ENCODE measurements around the gene YPEL4. TPM values are rescaled to one million over a fixed set of nuclear protein-coding genes. Genes with fewer than 3 reads are reported as not detected.

The YPEL4 gene
- under 0.01 and 0.29 TPM in 2 replicates for total RNA-seq

DNA sequence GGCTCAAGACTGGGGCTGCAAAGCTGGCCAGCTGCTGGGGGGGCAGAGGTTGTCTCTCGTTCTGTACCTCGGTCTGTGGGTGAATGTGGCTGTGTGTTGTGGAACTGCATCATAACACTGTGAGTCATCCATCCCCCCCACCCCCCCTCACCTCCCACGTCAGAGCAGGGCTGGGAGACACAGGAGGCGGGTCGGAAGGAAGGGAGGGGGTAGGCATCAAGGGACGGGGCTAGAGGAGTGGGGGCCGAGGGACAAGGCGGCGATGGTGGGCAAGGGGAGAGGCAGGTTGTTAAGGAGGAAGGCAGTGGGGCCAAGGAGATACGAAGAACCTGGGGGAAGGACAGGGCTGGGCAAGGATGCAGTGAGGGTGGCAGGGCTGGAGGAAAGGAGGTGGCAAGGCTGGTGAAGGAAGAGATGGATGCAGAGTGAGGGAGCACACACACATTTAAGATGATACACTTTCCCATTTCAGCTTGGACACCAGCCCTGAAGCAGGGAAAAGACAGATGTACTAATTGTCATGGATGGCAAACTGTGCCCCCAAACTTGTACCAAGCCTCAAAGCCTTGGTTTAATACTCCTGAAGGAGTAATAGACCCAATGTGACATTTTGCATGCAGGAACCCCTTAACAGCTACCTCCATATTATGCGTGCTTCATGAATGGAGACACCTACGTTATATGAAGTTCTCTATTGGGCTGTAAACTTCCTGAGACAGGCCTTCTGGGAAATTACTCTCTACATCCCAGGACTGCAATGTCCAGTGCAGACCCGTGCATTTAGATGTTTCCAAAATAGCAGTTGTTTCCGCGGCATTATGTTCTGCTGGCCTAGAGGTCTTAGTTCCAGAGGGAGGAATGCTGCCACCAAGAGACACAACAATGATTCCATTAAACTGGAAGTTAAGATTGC is at the start of gene YPEL4:
Gene YPEL4 (minus strand): TSS at position 87 of the 913 bp plus-strand sequence. CDS start 2,805 bp downstream, outside the sequence.

DNA sequence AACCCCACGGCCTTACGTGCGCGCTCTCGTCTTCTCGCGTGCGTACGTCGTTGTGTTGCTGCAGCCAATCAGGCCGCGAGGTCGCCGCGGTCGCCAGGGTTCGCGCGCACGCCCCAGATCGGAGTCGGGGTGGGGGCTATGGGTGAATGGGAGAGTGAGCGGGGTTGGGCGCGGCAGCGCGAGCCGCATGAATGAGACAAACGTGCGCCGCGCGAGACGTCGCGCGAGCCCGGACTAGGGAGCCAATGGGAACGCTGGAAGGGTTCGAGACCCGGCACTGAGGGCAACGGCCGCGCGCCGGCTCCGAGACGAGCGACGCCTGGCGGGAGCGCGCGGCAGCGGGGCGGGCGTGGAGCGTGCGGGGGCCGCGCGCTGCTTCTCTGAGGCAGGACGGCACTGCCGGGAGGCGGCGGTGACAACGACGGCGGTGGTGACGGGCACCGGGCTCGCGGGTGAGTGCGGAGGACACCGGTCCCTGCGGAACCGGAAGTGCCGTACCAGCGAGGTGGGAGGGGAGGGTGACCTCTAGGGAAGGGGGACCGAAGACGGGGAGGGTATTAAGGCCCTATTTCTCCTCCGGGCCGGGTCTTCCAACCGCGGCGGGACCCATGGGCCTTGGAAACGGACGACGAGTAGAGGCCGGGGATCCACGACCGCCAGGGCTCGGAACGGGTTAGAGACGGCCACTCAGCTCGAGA is 18.2 kb upstream of the YPEL4 start, which contains the start of gene ZDHHC5:
Gene ZDHHC5 (plus strand): TSS at position 379 of the 698 bp plus-strand sequence. CDS start 4,977 bp downstream, outside the sequence.

GRCh38 chr11:57657194-57658022 is 7.7 kb upstream of the YPEL4 start, which contains the start of gene CLP1:
Gene CLP1, plus strand, starts transcription at chr11:57657762. Its CDS starts 1,715 bp downstream, at chr11:57659477.

DNA sequence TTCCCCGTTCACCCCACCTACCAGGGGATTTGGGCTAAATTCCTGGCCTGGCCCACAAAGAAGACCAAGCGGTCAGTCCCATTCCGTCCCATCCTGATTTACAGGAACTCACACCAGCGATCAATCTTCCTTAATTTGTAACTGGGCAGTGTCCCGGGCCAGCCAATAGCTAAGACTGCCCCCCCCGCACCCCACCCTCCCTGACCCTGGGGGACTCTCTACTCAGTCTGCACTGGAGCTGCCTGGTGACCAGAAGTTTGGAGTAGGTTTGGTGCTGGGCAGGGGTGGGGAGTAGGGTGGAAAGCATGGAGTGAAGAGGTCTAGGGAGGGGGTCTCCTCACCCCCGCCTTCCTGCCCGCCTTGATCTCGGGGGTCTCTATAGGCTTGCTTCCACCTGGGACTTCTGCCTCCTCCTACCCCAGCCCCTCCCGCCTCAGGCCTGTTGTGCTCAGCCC is 52.2 kb downstream of the YPEL4 start, which contains the start of gene SERPING1:
Gene SERPING1 (plus strand): TSS at position 225 of the 455 bp plus-strand sequence. CDS start 586 bp downstream, outside the sequence.

Small RNA genes within 50 kb of the gene (small RNA-seq; reads per million reads assigned to genes)
- gene MIR130A = 631 reads per million, percentile 99 among the genes with 10 or more reads in this experiment

Other genes starting within 250 kb of the YPEL4 start
- 107 and 123 TPM in 2 replicates for gene SLC43A3, start 222.8 kb downstream of the YPEL4 start, total RNA-seq
- under 0.01 and 0.19 TPM in 2 replicates for gene RTN4RL2, start 189.4 kb downstream of the YPEL4 start, total RNA-seq
- gene SLC43A1, start 134.2 kb downstream of the YPEL4 start, total RNA-seq = 10.7 and 13.1 TPM in 2 replicates
- 31.0 and 40.9 TPM in 2 replicates for gene TIMM10, start 119.2 kb downstream of the YPEL4 start, total RNA-seq
- gene SMTNL1, start 112.3 kb downstream of the YPEL4 start, total RNA-seq = not detected in 2 replicates
- gene UBE2L6, start 82.2 kb downstream of the YPEL4 start, total RNA-seq = 19.6 and 29.1 TPM in 2 replicates
- gene SERPING1, start 52.2 kb downstream of the YPEL4 start, total RNA-seq = not detected in 2 replicates
- 20.6 and 23.5 TPM in 2 replicates for gene CLP1, start 7.8 kb upstream of the YPEL4 start, total RNA-seq
- gene ZDHHC5, start 18.2 kb upstream of the YPEL4 start, total RNA-seq = 62.7 and 67.0 TPM in 2 replicates
- gene MED19, start 62.3 kb upstream of the YPEL4 start, total RNA-seq = 18.2 and 23.5 TPM in 2 replicates
- gene TMX2, start 62.7 kb upstream of the YPEL4 start, total RNA-seq = 61.1 and 66.9 TPM in 2 replicates
- 84.6 and 99.4 TPM in 2 replicates for gene SELENOH, start 91.6 kb upstream of the YPEL4 start, total RNA-seq
- gene BTBD18, start 101.9 kb upstream of the YPEL4 start, total RNA-seq = not detected in 2 replicates
- 292 TPM in 2 replicates for gene CTNND1, start 111.9 kb upstream of the YPEL4 start, total RNA-seq